ENCODE results near the gene PAM.

GRCh38 chr5:102941111-102941510, 186.0 kb downstream of the PAM start:
- TF ChIP-seq CTCF (conservative IDR thresholded peaks at IDR 0.05; ENCODE audit: low read depth, low read length) (no peak), EZH2 (IDR thresholded peaks at IDR 0.05; ENCODE audit: low read length, unreplicated experiment) (no peak), EZH2phosphoT487 (IDR thresholded peaks at IDR 0.05; ENCODE audit: borderline replicate concordance, low read length) (no peak)

All from PC-3 (cell line).